A549 (cell line): Measurements from ENCODE around the gene RPA1. TPM values are rescaled to one million over a fixed set of nuclear protein-coding genes. Genes with fewer than 3 reads are reported as not detected.

ENCODE experiments used
- ATAC-seq, 2 experiments: fragments of 200-7000 bp in 1 of 2; fragments of >200 bp in 1 of 2; cut with Nextera tagmentation in 1 of 2; cut with Tn5 transposase in 1 of 2; 3 replicates each; pipeline versions ENCODE4 v1.8.0 to v1.9.1; 2018 to 2020; ENCODE audit warnings: mild to moderate bottlenecking in 1 of 2, moderate library complexity in 1 of 2
- CTCF ChIA-PET: fragments of 300-600 bp; sonication (Branson Sonifier 250); formaldehyde crosslinking; extraction: SDS; loops from one replicate; lab custom pipeline; 2021; ENCODE audit warnings: antibody characterized with exemption, inconsistent platforms; lab: Yijun Ruan, JAX
- POLR2A ChIA-PET: fragments of 350-600 bp; formaldehyde crosslinking; extraction: SDS; loops from one replicate; lab custom pipeline; 2021; ENCODE audit warnings: antibody characterized with exemption, inconsistent platforms; lab: Yijun Ruan, JAX
- DNase-seq, 2 experiments: peaks; one replicate each; pipeline versions ENCODE4 v3.0.0 to v3.0.0-alpha.2; 2011 to 2016; ENCODE audit warnings: low read depth in 1 of 2, low spot score in 1 of 2
- FAIRE-seq: peaks from 2 replicates; lab custom pipeline; 2011; peaks lifted over from hg19 to GRCh38; lab: Jason Lieb, UNC
- H3K27ac ChIP-seq, 2 experiments: fragments of >200 bp; sonication (Bioruptor Twin); formaldehyde crosslinking; 3 replicates each; pipeline ENCODE4 v1.5.1; 2016 to 2017
- H3K4me1 ChIP-seq: fragments of >200 bp; sonication (Bioruptor Twin); formaldehyde crosslinking; 3 replicates; pipeline ENCODE4 v1.6.1; 2016
- H3K4me2 ChIP-seq: fragments of >200 bp; sonication (Bioruptor Twin); formaldehyde crosslinking; 3 replicates; pipeline ENCODE4 v1.6.1; 2016
- H3K4me3 ChIP-seq: fragments of >200 bp; sonication (Bioruptor Twin); formaldehyde crosslinking; 3 replicates; pipeline ENCODE4 v1.5.1; 2016
- H3K9me3 ChIP-seq: fragments of >200 bp; sonication (Bioruptor Twin); formaldehyde crosslinking; 3 replicates; pipeline ENCODE4 v1.6.1; 2016
- CBX2 ChIP-seq: fragments of 200-600 bp; sonication (generic); IDR thresholded peaks from 2 replicates; pipeline ENCODE4 v1.6.1; 2016; ENCODE audit warnings: low read depth, mild to moderate bottlenecking, borderline replicate concordance
- CBX8 ChIP-seq: fragments of 200-600 bp; sonication (generic); IDR thresholded peaks from 2 replicates; pipeline ENCODE4 v1.6.1; 2016
- CEBPB ChIP-seq, 2 experiments: fragments of >200 bp in 1 of 2; sonication (Bioruptor Twin) in 1 of 2; formaldehyde crosslinking in 1 of 2; IDR thresholded peaks; 2 replicates each; pipeline ENCODE4 v1.6.1; 2012 to 2016
- EP300 ChIP-seq, 2 experiments: fragments of >200 bp; sonication (Bioruptor Twin); formaldehyde crosslinking; IDR thresholded peaks; 2 replicates in 1 of 2; 3 replicates in 1 of 2; pipeline ENCODE4 v1.6.1; 2016 to 2017
- FOSB ChIP-seq: fragments of 250-450 bp; sonication (Bioruptor Pico); IDR thresholded peaks from 2 replicates; pipeline ENCODE4 v1.5.0; 2020; ENCODE audit warnings: mild to moderate bottlenecking, moderate library complexity
- FOXS1 ChIP-seq: fragments of 250-450 bp; sonication (Bioruptor Pico); IDR thresholded peaks from 2 replicates; pipeline ENCODE4 v1.5.0; 2020; ENCODE audit warnings: mild to moderate bottlenecking, moderate library complexity
- HEYL ChIP-seq: fragments of 250-450 bp; sonication (Bioruptor Pico); IDR thresholded peaks from 2 replicates; pipeline ENCODE4 v1.8.0; 2021; ENCODE audit warnings: mild to moderate bottlenecking, moderate library complexity
- HOXA7 ChIP-seq: fragments of 250-450 bp; sonication (Bioruptor Pico); IDR thresholded peaks from 2 replicates; pipeline ENCODE4 v1.5.0; 2020; ENCODE audit warnings: mild to moderate bottlenecking, moderate library complexity
- HOXB5 ChIP-seq: fragments of 250-450 bp; sonication (Bioruptor Pico); IDR thresholded peaks from 2 replicates; pipeline ENCODE4 v1.5.0; 2020; ENCODE audit warnings: mild to moderate bottlenecking, moderate library complexity
- MAFK ChIP-seq: fragments of 450-650 bp; IDR thresholded peaks from 2 replicates; pipeline ENCODE4 v1.6.1; 2014; ENCODE audit not compliant: partially characterized antibody
- MYC ChIP-seq: IDR thresholded peaks from 2 replicates; pipeline ENCODE4 v1.6.1; 2012; ENCODE audit warnings: mild to moderate bottlenecking, inconsistent platforms, low read length, improper control_type of control experiment, borderline replicate concordance
- NPAS2 ChIP-seq: fragments of 250-450 bp; sonication (Bioruptor Pico); IDR thresholded peaks from 2 replicates; pipeline ENCODE4 v1.8.0; 2022; ENCODE audit warnings: mild to moderate bottlenecking, moderate library complexity, borderline replicate concordance
- POLR2A ChIP-seq: IDR thresholded peaks from 2 replicates; pipeline ENCODE4 v1.6.1; 2012; ENCODE audit warnings: mild to moderate bottlenecking, low read length
- RAD21 ChIP-seq, 2 experiments: fragments of >200 bp in 1 of 2; sonication (Bioruptor Twin) in 1 of 2; formaldehyde crosslinking in 1 of 2; IDR thresholded peaks in 1 of 2; conservative IDR thresholded peaks in 1 of 2; 2 replicates in 1 of 2; 3 replicates in 1 of 2; pipeline ENCODE4 v1.6.1; 2012 to 2018; ENCODE audit warnings: inconsistent platforms in 1 of 2
- RARB ChIP-seq: fragments of 250-450 bp; sonication (Bioruptor Pico); IDR thresholded peaks from 2 replicates; pipeline ENCODE4 v1.8.0; 2021; ENCODE audit warnings: mild to moderate bottlenecking, moderate library complexity
- RCOR1 ChIP-seq: fragments of 150-350 bp; IDR thresholded peaks from 2 replicates; pipeline ENCODE4 v1.6.1; 2014; ENCODE audit warnings: antibody characterized with exemption, low read length, low read depth
- RFX5 ChIP-seq: fragments of 450-650 bp; IDR thresholded peaks from 2 replicates; pipeline ENCODE4 v1.7.1; 2014; ENCODE audit warnings: antibody characterized with exemption, mild to moderate bottlenecking, moderate library complexity
- RNF2 ChIP-seq: fragments of 200-600 bp; sonication (generic); IDR thresholded peaks from 2 replicates; pipeline ENCODE4 v1.6.1; 2016; ENCODE audit warnings: low read depth, mild to moderate bottlenecking, antibody characterized with exemption, moderate library complexity, borderline replicate concordance
- TFCP2L1 ChIP-seq: fragments of 250-450 bp; sonication (Bioruptor Pico); IDR thresholded peaks from 2 replicates; pipeline ENCODE4 v1.5.0; 2021; ENCODE audit warnings: mild to moderate bottlenecking
- TP53 ChIP-seq: fragments of 250-450 bp; sonication (Bioruptor Pico); IDR thresholded peaks from 2 replicates; pipeline ENCODE4 v1.5.0; 2021; ENCODE audit warnings: mild to moderate bottlenecking, moderate library complexity
- WGBS: methylation state at CpG from one replicate; pipeline ENCODE4 v1.1.6; 2017; ENCODE audit errors: missing lambda C conversion rate; 5-methylcytosine and 5-hydroxymethylcytosine counted together
- polyA plus RNA-seq, 4 experiments: library from polyadenylated mRNA; depleted of rRNA in 3 of 4; stranded (reverse); fragments of >200 nt; fragmentation: RNase III in 1 of 4; extraction: RNeasy Plus Mini Kit Qiagen cat#74134 plus additional on column Dnase treatment in 1 of 4; gene quantifications; 2 replicates in 3 of 4; 3 replicates in 1 of 4; pipeline ENCODE4 v1.2.3, GENCODE V29; 2011 to 2017
- TF ChIP-seq, protein P1 (sequence below): IDR thresholded peaks from 2 replicates; pipeline ENCODE4 v1.6.1; 2012
- TF ChIP-seq, protein P2 (sequence below): fragments of 250-450 bp; sonication (Bioruptor Pico); IDR thresholded peaks from 2 replicates; pipeline ENCODE4 v1.5.0; 2021; ENCODE audit warnings: mild to moderate bottlenecking, moderate library complexity, borderline replicate concordance
- TF ChIP-seq, protein P3 (sequence below): fragments of 150-350 bp; IDR thresholded peaks from 2 replicates; pipeline ENCODE4 v1.6.1; 2014; ENCODE audit warnings: low read depth, mild to moderate bottlenecking, low read length

Gene RPA1
- polyA plus RNA-seq, 2 of the 4 experiments (the other 2 are of a cell fraction), result 72.2 to 136 TPM

DNA sequence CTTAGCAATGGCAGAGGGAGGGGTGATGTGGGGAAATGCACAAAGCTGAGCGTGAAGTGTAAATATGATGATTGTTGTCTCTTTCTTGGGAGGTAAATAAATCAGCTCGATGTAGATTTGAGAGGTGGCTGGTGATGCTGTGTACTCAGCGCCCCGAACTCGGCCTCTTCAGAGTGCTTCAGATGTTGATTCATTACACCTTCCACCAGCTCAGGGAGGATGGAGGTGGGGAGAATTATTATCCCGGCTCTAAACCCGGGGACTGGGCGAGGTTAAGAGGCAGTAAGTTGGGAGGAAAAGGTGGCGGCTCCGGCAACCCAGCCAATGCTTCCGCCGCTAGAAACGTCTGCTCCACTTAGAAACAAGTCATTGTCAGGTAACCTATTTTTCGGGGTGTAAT lies 86.5 kb downstream of the RPA1 start (continued):
- TF ChIP-seq MAFK (no peak), HOXB5 (CRISPR knock-in tag) (no peak), RCOR1 (no peak), TP53 (CRISPR knock-in tag) (no peak), CBX2 (no peak), MYC (no peak), HOXA7 (no peak), RFX5 (no peak), POLR2A (no peak), NPAS2 (no peak), CEBPB (IDR thresholded peaks at IDR 0.05) (no peak)
- TF ChIP-seq, protein P1, sequence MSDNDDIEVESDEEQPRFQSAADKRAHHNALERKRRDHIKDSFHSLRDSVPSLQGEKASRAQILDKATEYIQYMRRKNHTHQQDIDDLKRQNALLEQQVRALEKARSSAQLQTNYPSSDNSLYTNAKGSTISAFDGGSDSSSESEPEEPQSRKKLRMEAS, result no peak
- TF ChIP-seq, protein P2, sequence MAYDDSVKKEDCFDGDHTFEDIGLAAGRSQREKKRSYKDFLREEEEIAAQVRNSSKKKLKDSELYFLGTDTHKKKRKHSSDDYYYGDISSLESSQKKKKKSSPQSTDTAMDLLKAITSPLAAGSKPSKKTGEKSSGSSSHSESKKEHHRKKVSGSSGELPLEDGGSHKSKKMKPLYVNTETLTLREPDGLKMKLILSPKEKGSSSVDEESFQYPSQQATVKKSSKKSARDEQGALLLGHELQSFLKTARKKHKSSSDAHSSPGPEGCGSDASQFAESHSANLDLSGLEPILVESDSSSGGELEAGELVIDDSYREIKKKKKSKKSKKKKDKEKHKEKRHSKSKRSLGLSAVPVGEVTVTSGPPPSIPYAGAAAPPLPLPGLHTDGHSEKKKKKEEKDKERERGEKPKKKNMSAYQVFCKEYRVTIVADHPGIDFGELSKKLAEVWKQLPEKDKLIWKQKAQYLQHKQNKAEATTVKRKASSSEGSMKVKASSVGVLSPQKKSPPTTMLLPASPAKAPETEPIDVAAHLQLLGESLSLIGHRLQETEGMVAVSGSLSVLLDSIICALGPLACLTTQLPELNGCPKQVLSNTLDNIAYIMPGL, result no peak

DNA sequence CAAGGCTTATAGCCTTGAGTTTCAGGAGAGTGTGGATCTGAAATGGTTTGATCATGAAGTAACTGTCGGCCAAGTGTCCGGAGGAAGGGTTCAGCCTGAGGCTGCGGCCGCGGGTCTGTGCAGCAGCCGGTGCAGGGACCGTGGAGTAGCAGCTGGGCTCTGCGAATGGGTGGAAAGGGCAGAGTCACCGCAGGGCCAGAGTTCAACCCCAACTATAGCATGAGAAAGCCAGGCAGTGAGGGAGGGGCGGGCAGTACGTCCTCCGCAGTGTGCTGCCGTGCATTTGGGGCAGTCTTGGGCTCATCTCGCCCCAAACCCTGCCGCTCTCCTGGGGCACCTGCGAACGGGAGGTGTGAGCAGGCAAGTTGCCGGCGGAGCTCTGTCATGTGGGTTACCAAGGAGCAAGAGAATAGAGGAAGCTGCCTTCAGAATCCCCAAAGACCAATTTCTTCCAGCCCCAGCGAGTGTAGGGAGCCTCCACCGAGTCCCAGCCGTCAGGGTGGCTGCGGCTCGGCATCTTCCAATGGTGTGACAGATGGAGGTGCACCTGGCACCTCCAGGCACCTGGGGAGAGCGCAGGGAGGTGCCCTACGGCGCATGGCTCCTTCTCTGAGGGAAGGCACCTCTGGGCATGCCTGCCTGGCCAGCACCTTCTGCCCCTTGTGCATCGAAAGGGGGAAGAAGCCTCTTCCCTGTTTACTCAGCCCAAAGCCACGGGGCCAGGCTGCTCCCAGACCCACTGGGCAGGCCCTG lies 87.3 kb downstream of the RPA1 start:
- ATAC-seq, result no peak
- WGBS, result 81% methylated on average over 29 of the region's 29 CpGs
- H3K4me2 ChIP-seq, result no peak overlapping the region
- ChIA-PET POLR2A (no interaction called here), CTCF (interaction anchor here (0.6 to 9.4 kb wide), 7 partner anchors 16 to 123 kb away, joined by 3 to 420 read pairs (median 3); partner anchors contain the start of genes DPH1 and RTN4RL1)
- no peak overlapping the region for H3K4me3 ChIP-seq
- no peak overlapping the region for H3K27ac ChIP-seq
- TF ChIP-seq, protein P1, result no peak
- no peak for TF ChIP-seq FOXS1 (CRISPR knock-in tag)
- no peak for TF ChIP-seq FOSB
- no peak for TF ChIP-seq RNF2
- TF ChIP-seq CBX8, result no peak
- TF ChIP-seq MYC, result no peak
- no peak for TF ChIP-seq RARB (CRISPR knock-in tag)
- no peak for TF ChIP-seq RAD21 (conservative IDR thresholded peaks at IDR 0.05 in 1 of 2, IDR thresholded peaks at IDR 0.05 in 1 of 2)
- no peak for TF ChIP-seq HEYL (CRISPR knock-in tag)
- TF ChIP-seq HOXB5 (CRISPR knock-in tag), result no peak
- TF ChIP-seq HOXA7, result no peak
- TF ChIP-seq, protein P3, sequence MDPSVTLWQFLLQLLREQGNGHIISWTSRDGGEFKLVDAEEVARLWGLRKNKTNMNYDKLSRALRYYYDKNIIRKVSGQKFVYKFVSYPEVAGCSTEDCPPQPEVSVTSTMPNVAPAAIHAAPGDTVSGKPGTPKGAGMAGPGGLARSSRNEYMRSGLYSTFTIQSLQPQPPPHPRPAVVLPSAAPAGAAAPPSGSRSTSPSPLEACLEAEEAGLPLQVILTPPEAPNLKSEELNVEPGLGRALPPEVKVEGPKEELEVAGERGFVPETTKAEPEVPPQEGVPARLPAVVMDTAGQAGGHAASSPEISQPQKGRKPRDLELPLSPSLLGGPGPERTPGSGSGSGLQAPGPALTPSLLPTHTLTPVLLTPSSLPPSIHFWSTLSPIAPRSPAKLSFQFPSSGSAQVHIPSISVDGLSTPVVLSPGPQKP, result no peak
- no peak for TF ChIP-seq EP300 (IDR thresholded peaks at IDR 0.05)
- TF ChIP-seq TFCP2L1 (CRISPR knock-in tag), result no peak
- H3K4me1 ChIP-seq, result no peaks in the 10 kb centered on the region
- DNase-seq, result no peak
- FAIRE-seq, result no peak
- H3K9me3 ChIP-seq, result no peaks in the 10 kb centered on the region
